HG03520 (cell line): ENCODE measurements around the gene BMP8A.
"Not testable (repeated sequence)": the region's sequence is repeated elsewhere in the genome, so short reads cannot be mapped to it uniquely, and the experiment has no call there.

Experiments
- ATAC-seq: cut with Tn5 transposase; IDR thresholded peaks from one replicate; pipeline ENCODE4 v1.9.1; 2021; ENCODE audit warnings: mild to moderate bottlenecking, moderate library complexity; ENCODE audit not compliant: unreplicated experiment

Gene BMP8A

DNA sequence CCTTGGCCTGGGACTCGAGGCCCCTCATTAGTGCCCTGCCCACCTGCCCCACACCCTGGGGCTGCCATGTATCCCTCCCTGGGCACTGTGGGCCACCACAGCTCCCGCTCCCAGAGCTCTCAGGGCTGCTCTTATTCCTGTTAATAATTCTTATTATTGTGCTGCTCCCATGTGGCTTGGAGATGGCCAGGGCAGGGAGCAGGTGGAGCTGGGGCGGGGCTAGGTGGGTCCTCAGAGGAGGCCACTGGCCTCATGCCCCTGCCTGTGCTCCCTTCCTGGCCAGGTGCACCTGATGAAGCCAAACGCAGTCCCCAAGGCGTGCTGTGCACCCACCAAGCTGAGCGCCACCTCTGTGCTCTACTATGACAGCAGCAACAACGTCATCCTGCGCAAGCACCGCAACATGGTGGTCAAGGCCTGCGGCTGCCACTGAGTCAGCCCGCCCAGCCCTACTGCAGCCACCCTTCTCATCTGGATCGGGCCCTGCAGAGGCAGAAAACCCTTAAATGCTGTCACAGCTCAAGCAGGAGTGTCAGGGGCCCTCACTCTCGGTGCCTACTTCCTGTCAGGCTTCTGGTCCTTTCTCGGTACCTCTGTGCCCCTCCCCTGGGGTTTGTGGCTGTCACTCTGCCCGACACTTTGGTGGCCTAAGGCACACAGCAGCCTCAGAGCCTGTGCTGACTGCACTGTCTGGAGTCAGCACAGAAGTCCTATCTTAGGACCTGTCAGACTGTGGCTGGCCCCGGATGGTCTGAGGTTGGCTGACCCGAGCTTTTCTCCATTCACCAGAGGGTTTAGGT is 34.1 kb downstream of the BMP8A start:
- peak; percentile 84 for ATAC-seq

GRCh38 chr1:39526466-39527189 is 35.2 kb downstream of the BMP8A start:
- ATAC-seq, result no peak

GRCh38 chr1:39527190-39527579 is 35.7 kb downstream of the BMP8A start:
- not testable (repeated sequence) for ATAC-seq

DNA sequence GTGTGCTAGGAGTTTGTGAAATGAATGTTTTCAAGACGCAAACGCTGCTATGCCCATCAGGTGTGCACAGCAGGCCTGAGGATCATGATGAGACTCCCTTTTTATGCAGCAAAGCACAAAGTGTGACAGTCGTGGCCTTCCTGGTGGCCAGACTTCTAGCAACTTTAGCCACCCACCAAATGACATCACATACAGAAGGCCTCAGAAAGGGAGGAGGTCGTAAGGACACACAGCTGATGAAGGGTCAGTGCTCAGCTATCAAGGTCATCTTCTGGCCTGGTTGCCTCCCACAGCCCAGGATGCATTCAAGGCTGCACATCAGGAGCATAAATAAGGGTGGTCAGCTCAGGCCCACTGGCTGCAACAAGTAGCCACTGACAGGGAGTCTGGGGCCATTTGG is 36.6 kb downstream of the BMP8A start:
- ATAC-seq, result no peak

GRCh38 chr1:39529901-39530535 is 38.6 kb downstream of the BMP8A start:
- no peak for ATAC-seq

GRCh38 chr1:39531526-39531925 is 40.1 kb downstream of the BMP8A start:
- no peak for ATAC-seq

DNA sequence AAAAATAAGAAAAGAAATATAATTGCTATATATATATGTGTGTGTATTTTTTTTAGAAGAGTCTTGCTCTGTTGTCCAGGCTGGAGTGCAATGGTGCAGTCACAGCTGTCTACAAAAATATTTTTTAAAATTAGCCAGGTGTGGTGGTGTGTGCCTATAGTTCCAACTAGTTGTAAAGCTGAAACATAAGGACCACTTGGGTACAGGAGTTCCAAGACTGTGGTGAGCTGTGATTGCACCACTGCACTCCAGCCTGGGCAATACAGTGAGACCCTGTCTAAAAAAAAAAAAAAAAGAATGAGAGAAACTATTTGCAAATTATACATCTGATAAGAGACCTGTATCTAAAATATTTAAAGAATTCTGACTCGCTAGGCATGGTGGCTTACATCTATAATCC is 42.0 kb downstream of the BMP8A start:
- ATAC-seq, result no peak

GRCh38 chr1:39538531-39539251 is 47.3 kb downstream of the BMP8A start:
- ATAC-seq, result no peak

GRCh38 chr1:39539252-39539790 is 47.9 kb downstream of the BMP8A start:
- peak; percentile 61 for ATAC-seq

GRCh38 chr1:39540504-39541031 is 49.1 kb downstream of the BMP8A start:
- no peak for ATAC-seq

DNA sequence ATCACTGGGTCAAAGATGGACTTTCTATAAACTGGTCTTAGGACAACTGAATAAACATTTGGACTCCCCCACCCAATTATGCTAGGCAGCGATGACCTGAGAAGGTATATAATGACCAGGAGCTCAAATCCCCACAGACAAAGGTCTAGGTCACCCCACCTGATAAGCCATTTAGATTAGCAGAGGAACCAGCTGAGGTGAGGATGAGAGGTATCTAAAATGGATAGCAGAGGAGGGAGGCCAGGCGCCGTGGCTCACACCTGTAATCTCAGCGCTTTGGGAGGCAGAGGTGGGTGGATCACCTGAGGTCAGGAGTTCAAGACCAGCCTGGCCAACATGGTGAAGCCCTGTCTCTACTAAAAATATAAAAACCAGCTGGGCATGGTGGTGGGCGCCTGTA is 51.5 kb downstream of the BMP8A start:
- no peak for ATAC-seq

DNA sequence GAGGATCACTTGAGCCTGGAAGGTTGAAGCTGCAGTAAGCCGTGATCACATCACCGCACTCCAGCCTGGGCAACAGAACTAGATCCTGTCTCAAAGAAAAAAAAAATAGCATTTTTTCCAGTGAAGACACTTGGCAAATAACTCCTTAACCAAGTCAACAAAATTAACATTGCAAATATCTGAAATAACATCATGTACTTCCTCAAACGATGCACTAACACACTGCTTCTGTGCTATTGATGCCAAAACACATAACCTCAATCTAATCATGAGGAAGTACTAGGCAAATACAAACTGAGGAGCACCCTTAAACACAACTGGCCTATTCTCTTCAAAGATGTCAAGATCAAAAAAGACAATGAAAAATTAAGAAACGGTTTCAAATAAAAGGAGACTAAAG is 52.9 kb downstream of the BMP8A start:
- ATAC-seq, result no peak

DNA sequence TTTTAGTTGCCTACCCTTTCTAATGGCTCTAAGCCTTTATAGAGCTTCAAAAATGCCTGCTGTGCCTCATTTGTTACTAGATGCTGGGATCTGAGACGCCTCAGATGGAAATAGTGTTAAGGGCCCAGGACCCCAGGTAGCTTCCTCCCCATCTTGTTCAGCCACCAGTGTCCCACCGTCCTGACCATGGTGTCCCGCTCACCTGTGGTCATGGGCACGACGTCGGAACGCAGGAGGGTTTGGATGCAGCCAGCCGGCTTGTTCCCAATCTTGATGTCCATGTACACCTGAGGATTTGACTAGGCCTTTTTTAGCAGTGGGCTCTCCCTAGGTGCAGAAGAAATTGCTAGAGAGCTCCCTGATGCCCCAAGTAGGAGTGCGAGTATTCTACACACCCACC is 54.1 kb downstream of the BMP8A start:
- no peak for ATAC-seq

GRCh38 chr1:39554277-39554676 is 62.8 kb downstream of the BMP8A start:
- no peak for ATAC-seq

- no peak for ATAC-seq
These were observed 69.8 kb downstream of the BMP8A start for GRCh38 chr1:39561279-39561678.

DNA sequence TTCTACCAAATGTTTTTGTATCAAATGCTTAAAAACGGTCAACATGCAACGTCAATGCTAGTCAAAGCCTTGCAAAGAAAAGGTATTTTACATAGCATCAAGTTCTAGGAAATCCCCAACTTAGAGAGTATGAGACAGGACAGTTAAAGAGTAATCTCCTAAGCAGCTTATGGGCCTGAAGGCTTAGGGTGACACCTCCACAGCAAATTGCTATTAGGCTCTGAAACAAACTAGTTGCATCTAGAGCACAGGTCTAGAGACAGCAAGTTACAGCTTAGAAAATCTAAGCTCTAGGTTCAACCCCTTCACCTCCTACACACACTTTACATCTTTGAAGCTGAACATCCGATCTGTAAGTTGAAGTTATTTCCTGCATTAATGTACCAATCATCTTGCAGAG is 71.5 kb downstream of the BMP8A start:
- ATAC-seq, result no peak

GRCh38 chr1:39563669-39564068 is 72.2 kb downstream of the BMP8A start:
- ATAC-seq, result no peak

GRCh38 chr1:39564340-39564739 is 72.9 kb downstream of the BMP8A start:
- no peak for ATAC-seq

DNA sequence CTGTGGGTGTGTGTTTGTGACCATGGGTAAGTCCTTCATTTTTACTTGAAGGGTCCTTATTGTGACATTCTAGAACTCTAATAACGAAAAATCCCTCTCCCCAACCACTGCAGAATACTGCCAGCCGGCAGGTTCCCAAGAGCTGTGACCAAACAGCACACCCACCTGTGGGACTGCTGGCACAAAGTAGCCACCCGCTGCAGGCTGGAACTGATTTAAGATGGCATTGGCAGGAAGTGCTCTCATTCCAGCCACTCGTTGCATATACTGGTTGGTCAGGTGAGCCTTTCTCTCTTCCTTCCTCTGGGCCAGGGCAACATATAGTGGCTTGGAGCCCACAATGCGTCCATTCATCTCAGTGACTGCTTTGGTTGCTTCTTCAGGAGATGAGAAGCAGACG is 73.5 kb downstream of the BMP8A start:
- ATAC-seq, result no peak

- no peak for ATAC-seq
These were observed 75.2 kb downstream of the BMP8A start for GRCh38 chr1:39566441-39567137.
